Fibroblast of peridontal ligament (primary cell): ENCODE results near the gene SRBD1.

Experiments
- DNase-seq: peaks from one replicate; pipeline ENCODE4 v3.0.0-alpha.2; 2010; ENCODE audit errors: extremely low read depth

Gene SRBD1

GRCh38 chr2:45418532-45418931, 192.5 kb downstream of the SRBD1 start:
- DNase-seq, result no peak

GRCh38 chr2:45415534-45416123, 195.4 kb downstream of the SRBD1 start:
- no peak for DNase-seq

GRCh38 chr2:45412754-45413379, 198.2 kb downstream of the SRBD1 start:
- DNase-seq, result peak; percentile 84

- no peak for DNase-seq
These were observed 201.4 kb downstream of the SRBD1 start for GRCh38 chr2:45409677-45410076.

GRCh38 chr2:45406621-45407020, 204.4 kb downstream of the SRBD1 start:
- peak; percentile 72 for DNase-seq

- DNase-seq, result peak; percentile 75
These were observed 206.2 kb downstream of the SRBD1 start for GRCh38 chr2:45404807-45405297.

- peak; percentile 82 for DNase-seq
These were observed 208.0 kb downstream of the SRBD1 start for GRCh38 chr2:45403036-45403435.

GRCh38 chr2:45401431-45401922, 209.6 kb downstream of the SRBD1 start:
- no peak for DNase-seq

- no peak for DNase-seq
These were observed 211.9 kb downstream of the SRBD1 start for GRCh38 chr2:45399040-45399784.

GRCh38 chr2:45397292-45397691, 213.8 kb downstream of the SRBD1 start:
- DNase-seq, result no peak

- DNase-seq, result no peak
These were observed 214.4 kb downstream of the SRBD1 start for GRCh38 chr2:45396671-45397070.

- no peak for DNase-seq
These were observed 216.2 kb downstream of the SRBD1 start for GRCh38 chr2:45394842-45395241.

- DNase-seq, result no peak
These were observed 216.9 kb downstream of the SRBD1 start for GRCh38 chr2:45394216-45394615.

GRCh38 chr2:45391866-45392265, 219.2 kb downstream of the SRBD1 start:
- no peak for DNase-seq

- DNase-seq, result no peak
These were observed 220.2 kb downstream of the SRBD1 start for GRCh38 chr2:45390861-45391260.

GRCh38 chr2:45390441-45390840, 220.6 kb downstream of the SRBD1 start:
- no peak for DNase-seq

GRCh38 chr2:45388541-45389100, 222.4 kb downstream of the SRBD1 start:
- no peak for DNase-seq

GRCh38 chr2:45382744-45383143, 228.3 kb downstream of the SRBD1 start:
- peak; percentile 68 for DNase-seq

GRCh38 chr2:45380131-45380836, 230.8 kb downstream of the SRBD1 start:
- DNase-seq, result peak; percentile 42

GRCh38 chr2:45379399-45380087, 231.5 kb downstream of the SRBD1 start:
- no peak for DNase-seq

GRCh38 chr2:45373534-45373933, 237.5 kb downstream of the SRBD1 start:
- no peak for DNase-seq
